ENCODE results near the gene LMBR1.

DNA sequence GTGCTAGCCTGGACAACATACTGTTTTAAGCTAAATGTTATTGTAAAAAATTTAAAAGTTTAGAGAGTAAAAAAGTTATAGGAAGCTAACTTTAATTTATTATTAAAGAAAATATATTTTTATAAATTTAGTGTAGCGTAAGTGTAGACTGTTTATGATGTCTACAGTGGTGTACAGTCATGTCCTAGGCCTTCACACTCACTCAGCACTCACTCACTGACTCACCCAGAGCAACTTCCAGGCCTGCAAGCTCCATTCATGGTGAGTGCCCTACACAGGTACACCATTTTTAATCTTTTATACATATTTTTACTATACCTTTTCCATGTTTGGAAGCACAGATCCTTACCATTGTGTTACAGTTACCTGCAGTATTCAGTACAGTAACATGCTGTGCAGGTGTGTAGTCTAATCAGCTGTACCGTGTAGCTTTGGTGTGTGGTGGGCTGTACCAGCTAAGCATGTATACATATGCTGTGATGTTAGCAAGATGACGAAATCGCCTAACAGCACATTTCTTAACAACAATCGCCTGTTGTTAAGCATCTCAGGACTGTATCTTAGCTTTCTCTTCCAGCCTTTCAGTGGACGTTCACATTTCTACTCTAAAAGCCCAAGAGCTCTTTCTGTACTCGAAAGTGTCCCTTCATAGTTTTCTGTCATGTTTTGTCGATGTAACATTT is 240.0 kb downstream of the LMBR1 start:
- TF ChIP-seq, protein P1, sequence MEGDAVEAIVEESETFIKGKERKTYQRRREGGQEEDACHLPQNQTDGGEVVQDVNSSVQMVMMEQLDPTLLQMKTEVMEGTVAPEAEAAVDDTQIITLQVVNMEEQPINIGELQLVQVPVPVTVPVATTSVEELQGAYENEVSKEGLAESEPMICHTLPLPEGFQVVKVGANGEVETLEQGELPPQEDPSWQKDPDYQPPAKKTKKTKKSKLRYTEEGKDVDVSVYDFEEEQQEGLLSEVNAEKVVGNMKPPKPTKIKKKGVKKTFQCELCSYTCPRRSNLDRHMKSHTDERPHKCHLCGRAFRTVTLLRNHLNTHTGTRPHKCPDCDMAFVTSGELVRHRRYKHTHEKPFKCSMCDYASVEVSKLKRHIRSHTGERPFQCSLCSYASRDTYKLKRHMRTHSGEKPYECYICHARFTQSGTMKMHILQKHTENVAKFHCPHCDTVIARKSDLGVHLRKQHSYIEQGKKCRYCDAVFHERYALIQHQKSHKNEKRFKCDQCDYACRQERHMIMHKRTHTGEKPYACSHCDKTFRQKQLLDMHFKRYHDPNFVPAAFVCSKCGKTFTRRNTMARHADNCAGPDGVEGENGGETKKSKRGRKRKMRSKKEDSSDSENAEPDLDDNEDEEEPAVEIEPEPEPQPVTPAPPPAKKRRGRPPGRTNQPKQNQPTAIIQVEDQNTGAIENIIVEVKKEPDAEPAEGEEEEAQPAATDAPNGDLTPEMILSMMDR (IDR thresholded peaks at IDR 0.05): no peak
- no peak for TF ChIP-seq POLR2A (IDR thresholded peaks at IDR 0.05)
